Kidney epithelial cell (primary cell): ENCODE results near the gene TOX2. TPM values are rescaled to one million over a fixed set of nuclear protein-coding genes. Genes with fewer than 3 reads are reported as not detected.

Experiments used
- DNase-seq: peaks from one replicate; pipeline ENCODE4 v3.0.0-alpha.2; 2010; ENCODE audit warnings: low read depth
- H3K27me3 ChIP-seq: 2 replicates; pipeline ENCODE4 v1.6.0; 2011; ENCODE audit warnings: low read length; ENCODE audit not compliant: control insufficient read depth, insufficient read depth
- H3K36me3 ChIP-seq: 2 replicates; pipeline ENCODE4 v1.5.1; 2011; ENCODE audit warnings: low read length; ENCODE audit not compliant: control insufficient read depth, insufficient read depth
- H3K4me3 ChIP-seq: 2 replicates; pipeline ENCODE4 v1.5.1; 2011; ENCODE audit warnings: low read depth, mild to moderate bottlenecking, control low read depth, low read length
- total RNA-seq: library from RNA; depleted of rRNA; stranded (reverse); fragments of >200 nt; gene quantifications from 2 replicates; pipeline ENCODE4 v1.2.3, GENCODE V29; 2015
- TF ChIP-seq, protein P1 (sequence below): IDR thresholded peaks from 2 replicates; pipeline ENCODE4 v1.5.1; 2011; ENCODE audit warnings: mild to moderate bottlenecking, moderate library complexity, low read length, control low read depth, inconsistent platforms; ENCODE audit not compliant: insufficient read depth, poor library complexity, severe bottlenecking

The TOX2 gene
- total RNA-seq, 1 donor from 2014 or later: 7.3 TPM

DNA sequence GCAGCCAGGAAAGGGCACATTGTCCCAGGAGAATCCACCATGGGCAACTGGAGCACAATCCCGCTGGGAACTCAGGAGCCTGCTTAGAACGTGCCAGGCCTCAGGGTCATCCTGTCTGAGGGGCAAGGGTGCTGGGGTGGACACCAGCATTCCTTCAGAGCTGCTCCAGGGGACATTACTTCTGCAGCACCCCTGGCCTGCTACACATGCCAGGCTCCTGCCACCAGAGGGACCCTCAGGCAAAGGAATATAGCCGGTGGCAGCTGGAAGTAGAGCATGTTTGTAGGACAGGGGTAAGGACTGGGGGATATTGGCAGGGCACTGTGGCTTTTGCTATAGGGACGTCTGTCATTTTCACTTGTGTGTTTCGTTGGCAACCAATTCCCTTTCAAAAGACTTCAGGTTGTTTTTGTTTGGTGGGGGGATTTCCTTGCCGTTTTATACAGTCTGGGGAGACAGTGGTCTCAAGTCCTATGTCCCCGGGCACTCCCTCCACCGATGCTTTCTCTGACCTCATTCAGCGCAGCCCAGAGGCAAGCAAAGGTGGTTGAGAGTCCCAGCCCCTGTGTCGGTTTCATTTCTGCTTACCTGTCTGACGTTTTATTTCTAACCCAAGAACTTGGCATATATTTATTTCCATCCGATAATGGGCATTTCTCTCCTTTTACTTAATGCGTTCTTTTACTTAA, 141.5 kb downstream of the TOX2 start:
- Histone ChIP-seq H3K4me3 (no peak overlapping the region), H3K27me3 (no peaks in the 10 kb centered on the region), H3K36me3 (no peaks in the 10 kb centered on the region)
- no peak for DNase-seq
- TF ChIP-seq, protein P1, sequence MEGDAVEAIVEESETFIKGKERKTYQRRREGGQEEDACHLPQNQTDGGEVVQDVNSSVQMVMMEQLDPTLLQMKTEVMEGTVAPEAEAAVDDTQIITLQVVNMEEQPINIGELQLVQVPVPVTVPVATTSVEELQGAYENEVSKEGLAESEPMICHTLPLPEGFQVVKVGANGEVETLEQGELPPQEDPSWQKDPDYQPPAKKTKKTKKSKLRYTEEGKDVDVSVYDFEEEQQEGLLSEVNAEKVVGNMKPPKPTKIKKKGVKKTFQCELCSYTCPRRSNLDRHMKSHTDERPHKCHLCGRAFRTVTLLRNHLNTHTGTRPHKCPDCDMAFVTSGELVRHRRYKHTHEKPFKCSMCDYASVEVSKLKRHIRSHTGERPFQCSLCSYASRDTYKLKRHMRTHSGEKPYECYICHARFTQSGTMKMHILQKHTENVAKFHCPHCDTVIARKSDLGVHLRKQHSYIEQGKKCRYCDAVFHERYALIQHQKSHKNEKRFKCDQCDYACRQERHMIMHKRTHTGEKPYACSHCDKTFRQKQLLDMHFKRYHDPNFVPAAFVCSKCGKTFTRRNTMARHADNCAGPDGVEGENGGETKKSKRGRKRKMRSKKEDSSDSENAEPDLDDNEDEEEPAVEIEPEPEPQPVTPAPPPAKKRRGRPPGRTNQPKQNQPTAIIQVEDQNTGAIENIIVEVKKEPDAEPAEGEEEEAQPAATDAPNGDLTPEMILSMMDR: peak; percentile 66

- H3K27me3 ChIP-seq: no peaks in the 10 kb centered on the region
- TF ChIP-seq, protein P1: no peak
- no peak for DNase-seq
- no peak overlapping the region for H3K4me3 ChIP-seq
- H3K36me3 ChIP-seq: no peaks in the 10 kb centered on the region
Measured at GRCh38 chr20:44057698-44058675, 143.3 kb downstream of the TOX2 start.

DNA sequence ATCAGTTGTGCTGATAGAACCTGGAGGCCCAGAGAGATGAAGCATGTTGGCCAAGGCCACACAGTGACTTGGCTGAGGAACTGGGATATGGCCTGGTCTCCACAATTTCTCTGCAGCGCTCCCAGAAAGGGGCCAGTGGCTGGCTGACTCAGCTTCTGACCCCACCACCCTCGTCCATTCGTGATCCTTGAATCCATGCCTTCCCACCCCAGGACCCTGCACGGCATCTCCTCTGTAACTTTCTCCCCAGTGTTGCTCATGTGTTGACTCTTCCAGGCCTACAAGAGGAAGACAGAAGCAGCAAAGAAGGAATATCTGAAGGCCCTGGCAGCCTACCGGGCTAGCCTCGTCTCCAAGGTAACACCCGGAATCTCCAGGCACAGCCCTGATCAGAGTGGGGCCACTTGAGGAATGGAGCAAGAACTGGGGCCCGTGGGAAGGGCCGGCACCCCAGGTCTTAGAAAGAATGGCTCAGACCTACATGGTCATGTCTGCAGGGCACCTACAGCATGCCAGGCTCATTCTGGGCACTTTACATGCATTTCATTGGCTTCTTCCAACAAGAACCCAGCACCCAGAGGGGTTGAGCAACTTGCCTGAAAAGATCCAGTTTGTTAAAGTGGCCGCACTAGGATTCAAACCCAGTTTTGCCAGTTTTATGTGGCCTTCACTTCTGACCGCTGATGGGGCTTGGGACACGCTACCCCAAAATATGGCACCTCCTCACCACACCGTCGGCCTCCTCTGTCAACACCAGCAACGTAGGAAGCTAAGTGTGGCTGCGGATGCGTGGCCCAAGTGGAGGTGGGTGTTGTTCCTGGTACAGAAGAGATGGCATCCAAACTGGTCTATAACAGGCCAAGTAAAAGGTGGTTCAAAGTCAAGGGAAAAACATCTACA, 150.1 kb downstream of the TOX2 start:
- H3K27me3 ChIP-seq: peaks cover 2% of the 10 kb centered on the region
- no peak overlapping the region for H3K4me3 ChIP-seq
- TF ChIP-seq, protein P1: no peak
- no peaks in the 10 kb centered on the region for H3K36me3 ChIP-seq
- no peak for DNase-seq

- TF ChIP-seq, protein P1: no peak
- H3K27me3 ChIP-seq: peaks cover 2% of the 10 kb centered on the region
- DNase-seq: no peak
Measured at GRCh38 chr20:44065401-44066340, 151.0 kb downstream of the TOX2 start.

More at GRCh38 chr20:44065401-44066340, 151.0 kb downstream of the TOX2 start:
- no peaks in the 10 kb centered on the region for H3K36me3 ChIP-seq
- no peak overlapping the region for H3K4me3 ChIP-seq
